Stimulated activated effector memory CD8-positive, alpha-beta T cell treated with anti-CD3 and anti-CD28 coated beads, Interleukin-12 subunit alpha, Interleukin-12 subunit beta, amount 100 ng/mL, for 72 hours (primary cell): ENCODE data around the gene SNX30.

Experiments used
- ATAC-seq: fragments of 150-1000 bp; cut with Tn5 transposase; 2 replicates; pipeline ENCODE4 v1.10.0; 2021
- DNase-seq, 2 donors: peaks; one replicate each; pipeline ENCODE4 v3.0.0; 2021 to 2022; ENCODE audit warnings: low spot score in 2 of 2
- H3K27ac Mint-ChIP-seq: one replicate; pipeline ENCODE4 v1.8.0; 2022; ENCODE audit warnings: mild to moderate bottlenecking, mixed read lengths
- H3K36me3 Mint-ChIP-seq: one replicate; pipeline ENCODE4 v1.8.0; 2022; ENCODE audit warnings: mild to moderate bottlenecking, mixed read lengths
- H3K4me1 Mint-ChIP-seq: one replicate; pipeline ENCODE4 v1.8.0; 2022; ENCODE audit warnings: mixed read lengths
- H3K4me3 Mint-ChIP-seq: one replicate; pipeline ENCODE4 v1.8.0; 2022; ENCODE audit warnings: mild to moderate bottlenecking, mixed read lengths
- H3K9me3 Mint-ChIP-seq: one replicate; pipeline ENCODE4 v1.8.0; 2022; ENCODE audit warnings: mixed read lengths

Gene SNX30

GRCh38 chr9:112848316-112849151 lies 98.0 kb downstream of the SNX30 start:
- Mint-ChIP-seq H3K36me3 (peaks cover 9% of the 10 kb centered on the region), H3K27ac (no peak overlapping the region), H3K9me3 (no peaks in the 10 kb centered on the region), H3K4me1 (peaks cover 18% of the 10 kb centered on the region), H3K4me3 (no peak overlapping the region)
- ATAC-seq (no peak), DNase-seq (no peak)

- H3K4me1 Mint-ChIP-seq = peaks cover 9% of the 10 kb centered on the region
- peaks cover 9% of the 10 kb centered on the region for H3K36me3 Mint-ChIP-seq
- H3K27ac Mint-ChIP-seq = no peak overlapping the region
- ATAC-seq (peak; percentile 66), DNase-seq (no peak)
- no peaks in the 10 kb centered on the region for H3K9me3 Mint-ChIP-seq
- no peak overlapping the region for H3K4me3 Mint-ChIP-seq
Observed at GRCh38 chr9:112849363-112849922, 98.9 kb downstream of the SNX30 start.

- Mint-ChIP-seq H3K36me3 (peaks cover 9% of the 10 kb centered on the region), H3K9me3 (no peaks in the 10 kb centered on the region), H3K27ac (no peak overlapping the region), H3K4me1 (peaks cover 11% of the 10 kb centered on the region), H3K4me3 (no peak overlapping the region)
- DNase-seq (no peak), ATAC-seq (no peak)
Observed at GRCh38 chr9:112850840-112851239, 100.3 kb downstream of the SNX30 start.

GRCh38 chr9:112852741-112853504 lies 102.4 kb downstream of the SNX30 start:
- H3K27ac Mint-ChIP-seq = no peak overlapping the region
- DNase-seq (no peak), ATAC-seq (no peak)
- no peaks in the 10 kb centered on the region for H3K9me3 Mint-ChIP-seq
- H3K4me1 Mint-ChIP-seq = peaks cover 15% of the 10 kb centered on the region
- peaks cover 9% of the 10 kb centered on the region for H3K36me3 Mint-ChIP-seq
- no peak overlapping the region for H3K4me3 Mint-ChIP-seq

- Mint-ChIP-seq H3K9me3 (no peaks in the 10 kb centered on the region), H3K4me1 (peaks cover 21% of the 10 kb centered on the region), H3K27ac (no peak overlapping the region), H3K4me3 (no peak overlapping the region), H3K36me3 (peaks cover 9% of the 10 kb centered on the region)
- DNase-seq (no peak), ATAC-seq (no peak)
Observed at GRCh38 chr9:112853882-112854585, 103.5 kb downstream of the SNX30 start.

- peak overlapping the region; percentile 82 for H3K27ac Mint-ChIP-seq
- no peak for ATAC-seq
- H3K4me1 Mint-ChIP-seq = peaks cover 21% of the 10 kb centered on the region
- H3K36me3 Mint-ChIP-seq = peaks cover 9% of the 10 kb centered on the region
- no peak overlapping the region for H3K4me3 Mint-ChIP-seq
- no peaks in the 10 kb centered on the region for H3K9me3 Mint-ChIP-seq
- no peak for DNase-seq
Observed at GRCh38 chr9:112854657-112855056, 104.1 kb downstream of the SNX30 start.

GRCh38 chr9:112856200-112856599 lies 105.6 kb downstream of the SNX30 start:
- Mint-ChIP-seq H3K4me1 (peaks cover 26% of the 10 kb centered on the region), H3K9me3 (no peaks in the 10 kb centered on the region), H3K27ac (peak overlapping the region; percentile 79), H3K36me3 (peaks cover 9% of the 10 kb centered on the region), H3K4me3 (no peak overlapping the region)
- ATAC-seq = no peak
- no peak for DNase-seq

- H3K4me1 Mint-ChIP-seq = peaks cover 32% of the 10 kb centered on the region
- peaks cover 9% of the 10 kb centered on the region for H3K36me3 Mint-ChIP-seq
- DNase-seq (no peak), ATAC-seq (no peak)
- no peaks in the 10 kb centered on the region for H3K9me3 Mint-ChIP-seq
- no peak overlapping the region for H3K4me3 Mint-ChIP-seq
- H3K27ac Mint-ChIP-seq = peak overlapping the region; percentile 43
Observed at GRCh38 chr9:112856843-112857242, 106.3 kb downstream of the SNX30 start.

- H3K36me3 Mint-ChIP-seq = no peaks in the 10 kb centered on the region
Observed at GRCh38 chr9:112858005-112858404, 107.4 kb downstream of the SNX30 start.

GRCh38 chr9:112858625-112859147 lies 108.1 kb downstream of the SNX30 start:
- ATAC-seq = no peak
- Mint-ChIP-seq H3K36me3 (no peaks in the 10 kb centered on the region), H3K4me3 (no peak overlapping the region), H3K27ac (no peak overlapping the region), H3K4me1 (peaks cover 36% of the 10 kb centered on the region), H3K9me3 (no peaks in the 10 kb centered on the region)
- DNase-seq = no peak

More at GRCh38 chr9:112858005-112858404, 107.4 kb downstream of the SNX30 start:
- no peak overlapping the region for H3K27ac Mint-ChIP-seq
- no peak overlapping the region for H3K4me3 Mint-ChIP-seq
- no peak for DNase-seq
- ATAC-seq = no peak
- peaks cover 33% of the 10 kb centered on the region for H3K4me1 Mint-ChIP-seq
- H3K9me3 Mint-ChIP-seq = no peaks in the 10 kb centered on the region

- ATAC-seq (no peak), DNase-seq (no peak)
- no peak overlapping the region for H3K27ac Mint-ChIP-seq
- peaks cover 4% of the 10 kb centered on the region for H3K36me3 Mint-ChIP-seq
- H3K4me1 Mint-ChIP-seq = peaks cover 33% of the 10 kb centered on the region
- H3K9me3 Mint-ChIP-seq = no peaks in the 10 kb centered on the region
- H3K4me3 Mint-ChIP-seq = no peak overlapping the region
Observed at GRCh38 chr9:112860451-112860850, 109.9 kb downstream of the SNX30 start.

GRCh38 chr9:112861155-112861554 lies 110.6 kb downstream of the SNX30 start:
- peaks cover 4% of the 10 kb centered on the region for H3K36me3 Mint-ChIP-seq
- peaks cover 27% of the 10 kb centered on the region for H3K4me1 Mint-ChIP-seq
- DNase-seq = no peak
- ATAC-seq = no peak
- no peaks in the 10 kb centered on the region for H3K9me3 Mint-ChIP-seq
- no peak overlapping the region for H3K4me3 Mint-ChIP-seq
- H3K27ac Mint-ChIP-seq = no peak overlapping the region

GRCh38 chr9:112861638-112862555 lies 111.3 kb downstream of the SNX30 start:
- Mint-ChIP-seq H3K27ac (no peak overlapping the region), H3K4me3 (no peak overlapping the region), H3K9me3 (no peaks in the 10 kb centered on the region), H3K36me3 (peaks cover 10% of the 10 kb centered on the region), H3K4me1 (peaks cover 25% of the 10 kb centered on the region)
- ATAC-seq (no peak), DNase-seq (no peak)

GRCh38 chr9:112863214-112863613 lies 112.7 kb downstream of the SNX30 start:
- Mint-ChIP-seq H3K36me3 (peaks cover 21% of the 10 kb centered on the region), H3K4me3 (no peak overlapping the region), H3K4me1 (peaks cover 35% of the 10 kb centered on the region), H3K27ac (peak overlapping the region; percentile 3), H3K9me3 (no peaks in the 10 kb centered on the region)
- ATAC-seq (no peak), DNase-seq (no peak)
